NT2/D1 (cell line): Measurements from ENCODE around the gene CMC4.
A peak's percentile ranks its signal among the peaks of the same experiment; 100 is the strongest.

Experiments used
- DNase-seq: peaks from one replicate; pipeline ENCODE4 v3.0.0-alpha.2; 2011; ENCODE audit warnings: low read depth, low spot score
- H3K27me3 ChIP-seq: 2 replicates; pipeline ENCODE4 v1.6.0; 2011; ENCODE audit warnings: mild to moderate bottlenecking; ENCODE audit not compliant: insufficient read length, insufficient read depth
- H3K36me3 ChIP-seq: 2 replicates; pipeline ENCODE4 v1.6.1; 2011; ENCODE audit warnings: mild to moderate bottlenecking, low read length, mixed read lengths; ENCODE audit not compliant: insufficient read depth, insufficient read length
- H3K4me1 ChIP-seq: 2 replicates; pipeline ENCODE4 v1.5.1; 2011; ENCODE audit not compliant: insufficient read depth, insufficient read length
- H3K4me3 ChIP-seq: 2 replicates; pipeline ENCODE4 v1.5.1; 2011; ENCODE audit warnings: low read depth; ENCODE audit not compliant: insufficient read length
- H3K9ac ChIP-seq: 2 replicates; pipeline ENCODE4 v1.6.0; 2011; ENCODE audit warnings: low read depth; ENCODE audit not compliant: insufficient read length
- H3K9me3 ChIP-seq: 2 replicates; pipeline ENCODE4 v1.5.1; 2011; ENCODE audit warnings: mild to moderate bottlenecking, low read length; ENCODE audit not compliant: insufficient read depth
- SUZ12 ChIP-seq: IDR thresholded peaks from 2 replicates; pipeline ENCODE4 v1.6.1; 2011; ENCODE audit not compliant: insufficient read length, insufficient read depth; ENCODE audit errors: extremely low read depth
- YY1 ChIP-seq: IDR thresholded peaks from 2 replicates; pipeline ENCODE4 v1.6.1; 2011; ENCODE audit not compliant: insufficient read length, insufficient read depth
- ZNF274 ChIP-seq: IDR thresholded peaks from 2 replicates; pipeline ENCODE4 v1.6.1; 2011; ENCODE audit warnings: mild to moderate bottlenecking, low read depth, low read length

CMC4 gene

DNA sequence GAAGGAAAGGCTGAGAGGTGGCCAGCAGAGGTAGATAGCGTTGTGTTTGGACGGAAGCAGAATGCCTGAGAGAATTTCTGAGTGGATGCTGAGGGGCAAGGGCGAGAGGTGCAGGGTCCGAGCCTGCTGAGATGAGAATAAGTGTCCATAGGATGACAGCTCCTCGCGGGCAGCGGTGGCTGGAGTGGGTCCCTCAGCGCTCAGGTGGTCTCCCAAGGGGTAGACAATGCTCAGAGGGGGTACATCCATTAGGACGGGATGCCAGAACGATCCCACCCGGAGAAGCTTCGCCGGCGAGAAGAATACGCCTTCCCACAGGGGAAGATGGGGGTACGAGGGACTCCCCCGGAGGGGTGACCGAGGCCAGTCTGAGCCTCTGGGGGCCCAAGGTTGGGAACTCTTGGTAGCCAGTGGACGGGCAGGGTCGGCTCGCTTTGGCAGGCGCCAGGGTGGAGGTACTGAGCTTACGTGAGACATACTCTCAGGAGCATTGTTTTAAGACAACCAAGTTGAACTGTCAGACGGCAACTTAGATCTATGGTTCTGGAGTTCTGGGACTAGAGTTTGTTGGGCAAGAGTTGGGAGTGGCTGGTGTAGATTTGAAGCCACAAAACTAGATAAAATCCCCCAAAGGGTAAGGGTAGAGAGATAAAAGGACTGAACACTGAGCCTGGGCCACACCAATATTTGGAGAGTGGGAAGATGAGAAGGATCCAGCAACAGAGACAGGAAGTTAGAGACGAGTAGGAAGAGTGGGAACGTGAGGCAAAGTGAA is 16.2 kb upstream of the CMC4 start:
- Histone ChIP-seq H3K9me3 (no peaks in the 10 kb centered on the region), H3K4me1 (no peaks in the 10 kb centered on the region), H3K27me3 (no peaks in the 10 kb centered on the region), H3K9ac (no peak overlapping the region), H3K4me3 (no peak overlapping the region), H3K36me3 (peaks cover 19% of the 10 kb centered on the region)
- no peak for DNase-seq
- TF ChIP-seq SUZ12 (no peak), YY1 (no peak), ZNF274 (no peak)

DNA sequence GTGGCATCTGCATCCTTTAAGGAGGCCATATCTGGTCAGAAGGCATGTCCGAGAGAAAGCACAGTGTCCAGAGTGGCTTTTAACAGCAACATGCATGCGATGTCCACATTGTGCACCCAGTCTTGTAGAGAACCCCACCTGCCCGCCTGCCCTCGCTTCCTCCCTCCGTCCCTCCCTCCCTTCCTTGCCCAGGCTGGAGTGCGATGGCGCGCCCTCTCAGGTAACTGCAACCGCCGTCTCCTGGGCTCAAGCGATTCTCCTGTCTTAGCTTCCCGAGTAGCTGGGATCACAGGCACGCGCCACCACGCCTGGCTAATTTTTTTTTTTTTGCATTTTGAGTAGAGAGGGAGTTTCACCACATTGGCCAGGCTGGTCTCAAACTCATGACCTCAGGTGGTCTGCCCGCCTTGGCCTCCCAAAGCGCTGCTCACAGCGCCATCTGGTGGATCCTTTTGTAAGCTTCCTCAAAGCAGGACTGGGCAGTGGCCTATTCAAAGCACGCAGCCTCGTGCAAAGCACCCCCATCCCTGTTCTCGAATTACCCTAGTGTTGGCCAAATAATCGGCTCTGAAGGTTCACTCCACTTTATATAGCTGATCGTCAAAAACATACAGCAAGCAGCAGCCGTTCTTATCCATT is 15.4 kb upstream of the CMC4 start:
- Histone ChIP-seq H3K27me3 (no peaks in the 10 kb centered on the region), H3K4me1 (no peaks in the 10 kb centered on the region), H3K9me3 (no peaks in the 10 kb centered on the region), H3K4me3 (no peak overlapping the region), H3K36me3 (peaks cover 19% of the 10 kb centered on the region), H3K9ac (no peak overlapping the region)
- DNase-seq: peak; percentile 18
- TF ChIP-seq YY1: no peak
- no peak for TF ChIP-seq ZNF274
- no peak for TF ChIP-seq SUZ12

DNA sequence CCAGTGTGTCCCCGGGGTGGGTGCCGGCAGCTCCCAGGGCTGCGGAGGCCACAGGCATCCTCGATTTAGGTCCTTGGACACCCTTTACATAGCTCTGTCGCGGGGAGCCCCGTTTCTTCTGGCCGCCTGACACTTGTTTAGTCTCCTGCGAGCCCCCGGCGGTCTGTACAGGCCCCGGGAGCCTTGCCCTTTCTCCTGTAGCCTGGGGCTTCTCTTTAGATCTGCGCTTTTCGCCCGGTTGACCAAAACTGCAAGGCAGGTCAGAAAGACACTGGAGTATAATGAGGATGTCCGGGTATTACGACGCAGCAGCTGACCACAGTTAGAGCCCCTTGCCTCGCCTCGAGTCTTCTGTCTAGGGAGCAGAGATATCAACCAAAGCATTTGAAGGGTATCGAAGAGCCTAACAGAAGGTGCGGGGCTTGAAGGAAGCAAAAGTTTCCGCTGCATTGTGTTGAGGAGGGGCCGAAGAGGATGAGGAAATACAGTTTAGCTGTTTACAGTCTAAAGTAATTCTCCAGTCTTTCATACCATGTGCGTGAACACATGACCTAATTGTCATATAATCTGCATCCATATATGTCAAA is 851 bp upstream of the CMC4 start:
- no peak for DNase-seq
- Histone ChIP-seq H3K4me1 (no peaks in the 10 kb centered on the region), H3K36me3 (peaks cover 11% of the 10 kb centered on the region), H3K9me3 (no peaks in the 10 kb centered on the region), H3K27me3 (no peaks in the 10 kb centered on the region), H3K9ac (peak overlapping the region; percentile 91), H3K4me3 (peak overlapping the region; percentile 73)
- TF ChIP-seq YY1: no peak
- no peak for TF ChIP-seq ZNF274
- TF ChIP-seq SUZ12: no peak

DNA sequence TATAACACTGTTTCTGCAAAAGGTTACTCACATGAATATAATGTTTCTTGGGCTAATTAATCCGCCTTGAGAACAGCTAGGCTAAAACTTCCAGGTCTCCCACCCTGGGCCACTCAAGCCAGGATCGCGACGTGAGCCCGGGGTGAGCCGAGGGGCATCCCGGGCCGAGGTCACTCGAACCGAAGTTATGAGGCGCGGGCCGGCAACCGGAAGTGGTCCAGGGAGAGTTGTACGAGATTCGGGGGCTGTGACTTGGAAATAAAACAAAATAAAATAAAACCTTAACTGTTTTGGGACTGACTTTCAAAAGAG is 317 bp downstream of the CMC4 start:
- H3K27me3 ChIP-seq: no peaks in the 10 kb centered on the region
- peaks cover 11% of the 10 kb centered on the region for H3K36me3 ChIP-seq
- no peak for DNase-seq
- peak overlapping the region; percentile 59 for H3K9ac ChIP-seq
- H3K9me3 ChIP-seq: no peaks in the 10 kb centered on the region
- no peaks in the 10 kb centered on the region for H3K4me1 ChIP-seq
- peak overlapping the region; percentile 39 for H3K4me3 ChIP-seq
- TF ChIP-seq YY1 (no peak), ZNF274 (no peak), SUZ12 (no peak)

DNA sequence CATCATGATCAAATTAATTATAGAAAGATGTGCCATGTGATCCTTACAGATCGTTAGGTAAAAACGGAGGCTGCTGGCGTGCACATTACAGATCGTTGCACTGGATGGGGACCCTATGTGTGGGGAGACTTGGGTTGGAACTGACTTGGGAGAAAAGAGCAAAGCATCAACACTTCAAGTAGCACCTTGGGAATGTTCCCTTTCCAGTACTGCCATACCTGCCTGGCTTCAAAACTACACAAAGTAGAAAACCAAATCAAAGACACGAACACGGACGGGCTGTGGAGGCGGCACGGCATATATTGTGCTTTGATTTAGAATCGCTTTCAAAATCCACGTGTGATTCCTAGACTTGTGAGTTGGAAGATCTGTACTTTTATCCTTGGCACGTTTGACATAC is 898 bp downstream of the CMC4 start:
- Histone ChIP-seq H3K4me1 (no peaks in the 10 kb centered on the region), H3K9me3 (no peaks in the 10 kb centered on the region), H3K36me3 (peaks cover 11% of the 10 kb centered on the region), H3K9ac (peak overlapping the region; percentile 32), H3K4me3 (peak overlapping the region; percentile 39), H3K27me3 (no peaks in the 10 kb centered on the region)
- TF ChIP-seq ZNF274 (no peak), SUZ12 (no peak), YY1 (no peak)
- DNase-seq: no peak

DNA sequence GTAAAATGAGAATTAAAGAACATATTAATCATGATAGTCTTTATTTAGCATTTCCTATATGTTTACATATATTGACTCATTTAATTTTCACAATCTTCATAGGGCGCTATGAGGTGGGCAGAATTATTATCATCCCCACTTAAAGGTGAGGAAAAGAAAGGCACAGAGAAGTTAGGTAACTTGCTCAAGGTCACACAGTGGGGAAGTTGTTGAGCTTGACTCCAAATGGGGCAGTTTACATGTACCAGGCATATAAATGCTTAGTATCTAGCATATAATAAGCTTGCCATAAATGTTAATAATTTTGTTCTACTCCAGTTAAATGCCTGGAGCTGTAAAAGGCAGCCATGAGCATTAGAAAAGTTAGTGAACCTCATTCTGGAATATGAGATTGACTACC is 1.5 kb downstream of the CMC4 start:
- Histone ChIP-seq H3K4me1 (no peaks in the 10 kb centered on the region), H3K4me3 (no peak overlapping the region), H3K9ac (no peak overlapping the region), H3K36me3 (peaks cover 11% of the 10 kb centered on the region), H3K9me3 (no peaks in the 10 kb centered on the region), H3K27me3 (no peaks in the 10 kb centered on the region)
- no peak for TF ChIP-seq YY1
- no peak for TF ChIP-seq SUZ12
- no peak for TF ChIP-seq ZNF274
- DNase-seq: no peak

DNA sequence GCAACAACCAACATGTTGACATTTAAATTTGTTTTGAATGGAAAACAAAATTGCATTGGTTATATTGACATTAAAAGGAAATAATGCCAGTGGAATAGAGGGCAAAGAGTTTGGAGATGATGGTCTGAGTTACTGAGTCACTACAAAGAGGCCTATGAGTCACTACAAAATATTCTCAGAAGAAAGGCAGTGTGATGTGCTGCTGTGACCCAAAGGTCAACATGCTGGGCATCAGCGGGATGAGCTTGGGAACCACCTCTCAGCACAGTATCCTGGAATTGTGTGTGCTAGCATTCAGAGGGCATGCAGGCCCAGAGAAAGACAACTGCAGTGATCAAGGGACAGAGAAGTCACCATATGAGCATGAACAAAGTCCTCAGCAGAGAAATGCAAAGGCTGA is 2.8 kb downstream of the CMC4 start:
- Histone ChIP-seq H3K9ac (no peak overlapping the region), H3K4me3 (no peak overlapping the region), H3K4me1 (no peaks in the 10 kb centered on the region), H3K27me3 (no peaks in the 10 kb centered on the region), H3K9me3 (no peaks in the 10 kb centered on the region), H3K36me3 (peaks cover 5% of the 10 kb centered on the region)
- TF ChIP-seq YY1 (no peak), ZNF274 (no peak)
- no peak for DNase-seq
